OCI-LY1 (cell line): ENCODE measurements around the gene FBXW8.

ENCODE experiments used
- EZH2 ChIP-seq: fragments of 200-600 bp; sonication (generic), shearing (Covaris generic); IDR thresholded peaks from 2 replicates; pipeline ENCODE4 v1.8.0; 2017; ENCODE audit warnings: borderline replicate concordance, mixed run types, mild to moderate bottlenecking, antibody characterized with exemption, low read length, moderate library complexity, mixed read lengths
- TF ChIP-seq, protein P1 (sequence below): fragments of 200-600 bp; sonication (generic), shearing (Covaris generic); IDR thresholded peaks from 2 replicates; pipeline ENCODE4 v1.5.1; 2017; ENCODE audit warnings: mild to moderate bottlenecking, antibody characterized with exemption, low read length, moderate library complexity, mixed read lengths

DNA sequence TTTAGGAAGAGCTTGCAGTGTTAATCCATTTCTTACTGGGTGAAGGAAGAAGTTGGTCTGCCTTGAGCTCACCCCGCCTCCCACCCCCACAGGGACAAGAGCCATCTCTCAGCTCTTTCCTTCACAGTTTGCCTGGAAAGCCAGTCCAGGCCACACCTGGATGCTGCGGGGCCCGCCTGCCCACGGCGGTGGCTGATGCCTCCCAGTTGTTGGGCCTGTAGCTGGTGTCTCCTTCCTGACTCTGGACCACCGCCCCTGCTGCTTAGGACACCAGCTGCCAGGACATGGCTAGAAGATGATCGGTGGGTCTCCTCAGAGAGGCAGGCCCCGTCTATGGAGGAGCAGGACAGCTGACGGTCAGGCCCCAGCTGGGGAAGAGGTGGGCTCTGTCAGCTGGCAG is 95.6 kb downstream of the FBXW8 start:
- TF ChIP-seq EZH2 = no peak
- TF ChIP-seq, protein P1, sequence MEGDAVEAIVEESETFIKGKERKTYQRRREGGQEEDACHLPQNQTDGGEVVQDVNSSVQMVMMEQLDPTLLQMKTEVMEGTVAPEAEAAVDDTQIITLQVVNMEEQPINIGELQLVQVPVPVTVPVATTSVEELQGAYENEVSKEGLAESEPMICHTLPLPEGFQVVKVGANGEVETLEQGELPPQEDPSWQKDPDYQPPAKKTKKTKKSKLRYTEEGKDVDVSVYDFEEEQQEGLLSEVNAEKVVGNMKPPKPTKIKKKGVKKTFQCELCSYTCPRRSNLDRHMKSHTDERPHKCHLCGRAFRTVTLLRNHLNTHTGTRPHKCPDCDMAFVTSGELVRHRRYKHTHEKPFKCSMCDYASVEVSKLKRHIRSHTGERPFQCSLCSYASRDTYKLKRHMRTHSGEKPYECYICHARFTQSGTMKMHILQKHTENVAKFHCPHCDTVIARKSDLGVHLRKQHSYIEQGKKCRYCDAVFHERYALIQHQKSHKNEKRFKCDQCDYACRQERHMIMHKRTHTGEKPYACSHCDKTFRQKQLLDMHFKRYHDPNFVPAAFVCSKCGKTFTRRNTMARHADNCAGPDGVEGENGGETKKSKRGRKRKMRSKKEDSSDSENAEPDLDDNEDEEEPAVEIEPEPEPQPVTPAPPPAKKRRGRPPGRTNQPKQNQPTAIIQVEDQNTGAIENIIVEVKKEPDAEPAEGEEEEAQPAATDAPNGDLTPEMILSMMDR = no peak
